ENCODE data around the gene STYXL1.

DNA sequence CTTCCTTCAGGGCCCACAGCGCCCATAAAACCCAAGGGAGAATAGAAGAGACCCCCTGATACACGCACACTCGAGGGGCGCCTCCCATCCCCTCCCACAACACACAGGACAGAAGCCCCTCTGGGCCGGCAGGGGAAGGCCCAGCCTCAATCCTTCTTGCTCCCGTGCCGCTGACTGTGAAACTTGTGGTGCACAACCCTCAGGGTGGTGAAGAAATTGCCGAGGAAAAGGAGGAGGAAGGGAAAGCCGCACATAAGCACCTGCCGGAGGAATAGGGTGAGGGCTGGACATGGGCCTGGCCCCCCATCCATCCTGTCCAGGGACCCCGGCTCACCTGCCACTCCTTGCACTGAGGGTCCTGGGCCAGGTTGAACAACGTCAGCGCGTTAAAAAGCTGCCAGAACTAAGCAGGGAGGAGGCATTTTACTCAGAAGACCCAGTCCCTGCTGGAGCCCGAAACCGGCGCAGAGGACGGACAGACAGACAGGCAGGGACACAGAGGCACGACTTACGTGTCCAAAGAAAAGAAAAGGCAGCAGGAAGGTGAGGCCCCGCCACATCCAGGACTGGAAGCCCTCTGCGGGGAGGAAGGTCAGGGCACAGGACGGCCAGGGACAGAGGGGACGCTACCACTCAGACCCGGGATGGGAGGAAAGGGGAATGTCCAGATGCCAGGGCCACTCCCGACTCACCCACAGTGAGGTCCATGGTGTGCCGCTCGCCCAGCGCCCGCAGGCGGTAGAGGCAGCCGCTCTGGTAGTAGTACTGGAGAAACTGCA, 60.6 kb downstream of the STYXL1 start:
- TF ChIP-seq POLR2AphosphoS5 (IDR thresholded peaks at IDR 0.05) (no peak), EP300 (IDR thresholded peaks at IDR 0.05) (no peak)
- TF ChIP-seq, protein P1, sequence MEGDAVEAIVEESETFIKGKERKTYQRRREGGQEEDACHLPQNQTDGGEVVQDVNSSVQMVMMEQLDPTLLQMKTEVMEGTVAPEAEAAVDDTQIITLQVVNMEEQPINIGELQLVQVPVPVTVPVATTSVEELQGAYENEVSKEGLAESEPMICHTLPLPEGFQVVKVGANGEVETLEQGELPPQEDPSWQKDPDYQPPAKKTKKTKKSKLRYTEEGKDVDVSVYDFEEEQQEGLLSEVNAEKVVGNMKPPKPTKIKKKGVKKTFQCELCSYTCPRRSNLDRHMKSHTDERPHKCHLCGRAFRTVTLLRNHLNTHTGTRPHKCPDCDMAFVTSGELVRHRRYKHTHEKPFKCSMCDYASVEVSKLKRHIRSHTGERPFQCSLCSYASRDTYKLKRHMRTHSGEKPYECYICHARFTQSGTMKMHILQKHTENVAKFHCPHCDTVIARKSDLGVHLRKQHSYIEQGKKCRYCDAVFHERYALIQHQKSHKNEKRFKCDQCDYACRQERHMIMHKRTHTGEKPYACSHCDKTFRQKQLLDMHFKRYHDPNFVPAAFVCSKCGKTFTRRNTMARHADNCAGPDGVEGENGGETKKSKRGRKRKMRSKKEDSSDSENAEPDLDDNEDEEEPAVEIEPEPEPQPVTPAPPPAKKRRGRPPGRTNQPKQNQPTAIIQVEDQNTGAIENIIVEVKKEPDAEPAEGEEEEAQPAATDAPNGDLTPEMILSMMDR (IDR thresholded peaks at IDR 0.05), result no peak

Data from sigmoid colon (tissue), 4 donors.